Panc1 (cell line): ENCODE data around the gene IPO5. TPM values are rescaled to one million over a fixed set of nuclear protein-coding genes. Genes with fewer than 3 reads are reported as not detected.

ENCODE experiments used
- ATAC-seq: fragments of 200-7000 bp; cut with Tn5 transposase; 2 replicates; pipeline ENCODE4 v1.9.1; 2020; ENCODE audit warnings: mild to moderate bottlenecking, moderate library complexity
- BruUV-seq: library from RNA; stranded (reverse); fragments of 400-500 nt; replicated peaks from 2 replicates; lab custom pipeline; 2021; lab: Mats Ljungman, UMichigan
- CTCF ChIA-PET: fragments of 300-600 bp; sonication (Branson Sonifier 250); formaldehyde crosslinking; loops from one replicate; lab custom pipeline; 2022; ENCODE audit warnings: antibody characterized with exemption; lab: Charles Lee
- POLR2A ChIA-PET: fragments of 300-600 bp; sonication (Branson Sonifier 250); formaldehyde crosslinking; loops from one replicate; lab custom pipeline; 2022; ENCODE audit warnings: antibody characterized with exemption; lab: Charles Lee
- DNase-seq: peaks from one replicate; pipeline ENCODE4 v3.0.0-alpha.2; 2010; ENCODE audit warnings: low read depth, low spot score
- H3K27ac ChIP-seq: 2 replicates; pipeline ENCODE4 v1.5.1; 2011; ENCODE audit warnings: mild to moderate bottlenecking, low read length, inconsistent platforms
- H3K27me3 ChIP-seq: fragments of 200-500 bp; sonication (Bioruptor generic); 2 replicates; pipeline ENCODE4 v1.6.0; 2014; ENCODE audit warnings: low read length, inconsistent platforms; ENCODE audit not compliant: control insufficient read depth, insufficient read depth
- H3K36me3 ChIP-seq: fragments of 200-500 bp; sonication (Bioruptor generic); 2 replicates; pipeline ENCODE4 v1.5.1; 2014; ENCODE audit warnings: inconsistent platforms, mild to moderate bottlenecking, low read length, moderate library complexity; ENCODE audit not compliant: control insufficient read depth, insufficient read depth
- H3K4me1 ChIP-seq: 2 replicates; pipeline ENCODE4 v1.5.1; 2011; ENCODE audit warnings: inconsistent platforms, mild to moderate bottlenecking, low read length, moderate library complexity; ENCODE audit not compliant: control insufficient read depth, insufficient read depth
- H3K4me3 ChIP-seq, 2 experiments: 2 replicates each; pipeline ENCODE4 v1.5.1; 2011 to 2012; ENCODE audit warnings: low read depth in 2 of 2, low read length in 2 of 2, mild to moderate bottlenecking in 2 of 2, inconsistent platforms in 1 of 2, moderate library complexity in 1 of 2
- H3K9me3 ChIP-seq: fragments of 200-500 bp; sonication (Bioruptor generic); 2 replicates; pipeline ENCODE4 v1.5.1; 2014; ENCODE audit warnings: low read depth, mild to moderate bottlenecking, inconsistent platforms, low read length, moderate library complexity; ENCODE audit not compliant: control insufficient read depth, insufficient read depth
- CTCF ChIP-seq: fragments of 450-650 bp; IDR thresholded peaks from 2 replicates; pipeline ENCODE4 v1.5.1; 2017; ENCODE audit warnings: mild to moderate bottlenecking
- POLR2AphosphoS5 ChIP-seq: IDR thresholded peaks from 2 replicates; pipeline ENCODE4 v1.6.1; 2012; ENCODE audit warnings: mild to moderate bottlenecking, low read depth, low read length, moderate library complexity
- REST ChIP-seq, 2 experiments: IDR thresholded peaks; 2 replicates each; pipeline ENCODE4 v1.6.1; 2011 to 2012; ENCODE audit warnings: low read depth in 2 of 2, control low read depth in 1 of 2, low read length in 1 of 2, mild to moderate bottlenecking in 1 of 2, moderate library complexity in 1 of 2; ENCODE audit not compliant: insufficient read depth in 1 of 2
- SIN3A ChIP-seq: IDR thresholded peaks from 2 replicates; pipeline ENCODE4 v1.6.1; 2012; ENCODE audit warnings: low read depth, mild to moderate bottlenecking, low read length, moderate library complexity, borderline replicate concordance; ENCODE audit not compliant: insufficient read depth
- TCF7L2 ChIP-seq: IDR thresholded peaks from 2 replicates; pipeline ENCODE4 v1.6.1; 2011; ENCODE audit warnings: mild to moderate bottlenecking, low read depth, low read length, inconsistent platforms
- in situ Hi-C: cut with HindIII; loops from 2 replicates; pipeline ENCODE4 v1.10.0; 2016; ENCODE audit warnings: low sequenced_read_pairs, low pct_unique_long_range_greater_than_20kb
- intact Hi-C: fragments of 100-400 bp; cut with micrococcal nuclease; formaldehyde crosslinking; loops from one replicate; pipeline ENCODE4 v1.10.0; 2022; ENCODE audit not compliant: unreplicated experiment
- total RNA-seq: library from RNA; stranded (reverse); gene quantifications from one replicate; pipeline ENCODE4 v1.2.1, GENCODE V29; 2021; ENCODE audit not compliant: unreplicated experiment

IPO5 gene
- total RNA-seq, 1 experiment from 2014 or later = 122 TPM

- H3K4me3 ChIP-seq = no peak overlapping the region
- BruUV-seq = no TSS peak
- H3K36me3 ChIP-seq = no peaks in the 10 kb centered on the region
- TF ChIP-seq CTCF = no peak
- TF ChIP-seq POLR2AphosphoS5 = no peak
- no peak for TF ChIP-seq REST (IDR thresholded peaks at IDR 0.05; ENCODE audit: insufficient read depth in 1 of 2, low read depth in 2 of 2, low read length in 1 of 2)
- no peak for TF ChIP-seq TCF7L2
- TF ChIP-seq SIN3A = no peak
- H3K9me3 ChIP-seq = no peaks in the 10 kb centered on the region
- CTCF ChIA-PET = no interaction called here
- in situ Hi-C loops (no loop called here), intact Hi-C loops (loop anchor here (10.0 kb wide), 1 partner anchor 395 kb away; no protein-coding TSS in a partner anchor)
- no peak overlapping the region for H3K27ac ChIP-seq
- POLR2A ChIA-PET = no interaction called here
- H3K4me1 ChIP-seq = no peaks in the 10 kb centered on the region
- H3K27me3 ChIP-seq = no peaks in the 10 kb centered on the region
- ATAC-seq (no peak), DNase-seq (no peak)
These were observed 86.5 kb downstream of the IPO5 start for GRCh38 chr13:98039964-98040363.

GRCh38 chr13:98041081-98041820 lies 87.8 kb downstream of the IPO5 start:
- H3K9me3 ChIP-seq = no peaks in the 10 kb centered on the region
- in situ Hi-C loops (no loop called here), intact Hi-C loops (no loop called here)
- no peak overlapping the region for H3K4me3 ChIP-seq
- no peaks in the 10 kb centered on the region for H3K36me3 ChIP-seq
- DNase-seq (no peak), ATAC-seq (no peak)
- CTCF ChIA-PET = interaction anchor here (0.7 kb wide), 1 partner anchor 188 kb away, joined by 11 read pairs; no protein-coding TSS in a partner anchor
- H3K27me3 ChIP-seq = no peaks in the 10 kb centered on the region
- POLR2A ChIA-PET = no interaction called here
- no TSS peak for BruUV-seq
- TF ChIP-seq POLR2AphosphoS5 (no peak), SIN3A (no peak), TCF7L2 (no peak), CTCF (no peak), REST (IDR thresholded peaks at IDR 0.05; ENCODE audit: insufficient read depth in 1 of 2, low read depth in 2 of 2, low read length in 1 of 2) (no peak)
- H3K27ac ChIP-seq = no peak overlapping the region
- H3K4me1 ChIP-seq = no peaks in the 10 kb centered on the region
